Measurements from ENCODE around the gene LEAP2.

The LEAP2 gene

DNA sequence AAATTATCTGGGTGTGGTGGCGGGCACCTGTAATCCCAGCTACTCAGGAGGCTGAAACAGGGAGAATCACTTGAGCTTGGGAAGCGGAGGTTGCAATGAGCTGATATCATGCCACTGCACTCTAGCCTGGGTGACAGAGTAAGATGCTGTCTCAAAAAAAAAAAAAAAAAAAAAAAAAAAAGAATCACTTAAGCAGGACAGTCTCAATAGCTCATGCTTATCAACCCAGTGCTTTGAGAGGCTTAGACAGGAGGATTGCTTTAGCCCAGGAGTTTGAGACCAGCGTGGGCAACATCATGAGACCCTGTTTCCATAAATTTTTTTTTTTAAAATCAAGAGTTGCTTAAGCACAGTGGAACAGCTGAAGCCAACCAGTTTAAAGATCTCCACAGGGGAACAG is 42.6 kb downstream of the LEAP2 start:
- H3K4me3 ChIP-seq (ENCODE audit: low read depth, low read length), result no peak overlapping the region
- DNase-seq (ENCODE audit: low read depth), result no peak
- TF ChIP-seq MYC (IDR thresholded peaks at IDR 0.05; ENCODE audit: low read depth, low read length), result no peak
- no peak for TF ChIP-seq POLR2A (IDR thresholded peaks at IDR 0.05; ENCODE audit: extremely low read depth, insufficient read length)
- TF ChIP-seq, protein P1, sequence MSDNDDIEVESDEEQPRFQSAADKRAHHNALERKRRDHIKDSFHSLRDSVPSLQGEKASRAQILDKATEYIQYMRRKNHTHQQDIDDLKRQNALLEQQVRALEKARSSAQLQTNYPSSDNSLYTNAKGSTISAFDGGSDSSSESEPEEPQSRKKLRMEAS (IDR thresholded peaks at IDR 0.05; ENCODE audit: low read depth, low read length), result no peak
- TF ChIP-seq, protein P2, sequence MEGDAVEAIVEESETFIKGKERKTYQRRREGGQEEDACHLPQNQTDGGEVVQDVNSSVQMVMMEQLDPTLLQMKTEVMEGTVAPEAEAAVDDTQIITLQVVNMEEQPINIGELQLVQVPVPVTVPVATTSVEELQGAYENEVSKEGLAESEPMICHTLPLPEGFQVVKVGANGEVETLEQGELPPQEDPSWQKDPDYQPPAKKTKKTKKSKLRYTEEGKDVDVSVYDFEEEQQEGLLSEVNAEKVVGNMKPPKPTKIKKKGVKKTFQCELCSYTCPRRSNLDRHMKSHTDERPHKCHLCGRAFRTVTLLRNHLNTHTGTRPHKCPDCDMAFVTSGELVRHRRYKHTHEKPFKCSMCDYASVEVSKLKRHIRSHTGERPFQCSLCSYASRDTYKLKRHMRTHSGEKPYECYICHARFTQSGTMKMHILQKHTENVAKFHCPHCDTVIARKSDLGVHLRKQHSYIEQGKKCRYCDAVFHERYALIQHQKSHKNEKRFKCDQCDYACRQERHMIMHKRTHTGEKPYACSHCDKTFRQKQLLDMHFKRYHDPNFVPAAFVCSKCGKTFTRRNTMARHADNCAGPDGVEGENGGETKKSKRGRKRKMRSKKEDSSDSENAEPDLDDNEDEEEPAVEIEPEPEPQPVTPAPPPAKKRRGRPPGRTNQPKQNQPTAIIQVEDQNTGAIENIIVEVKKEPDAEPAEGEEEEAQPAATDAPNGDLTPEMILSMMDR (IDR thresholded peaks at IDR 0.05; ENCODE audit: low read depth, low read length), result no peak
